RWPE2 (cell line): ENCODE results near the gene MAPRE3.
A peak's percentile ranks its signal among the peaks of the same experiment; 100 is the strongest.

Experiments used
- ATAC-seq: fragments of 200-7000 bp; cut with Tn5 transposase; 3 replicates; pipeline ENCODE4 v1.9.1; 2021; ENCODE audit warnings: low read depth
- DNase-seq: peaks from one replicate; pipeline ENCODE4 v3.0.0-alpha.2; 2020; ENCODE audit warnings: low spot score
- H3K27ac ChIP-seq: fragments of 450-650 bp; 2 replicates; pipeline ENCODE4 v1.5.1; 2017; ENCODE audit warnings: mild to moderate bottlenecking; ENCODE audit not compliant: poor library complexity, severe bottlenecking
- H3K27me3 ChIP-seq: fragments of 250-450 bp; sonication (Bioruptor Pico); 2 replicates; pipeline ENCODE4 v1.5.1; 2021; ENCODE audit warnings: mild to moderate bottlenecking, moderate library complexity; ENCODE audit not compliant: insufficient read depth, poor library complexity, severe bottlenecking
- H3K36me3 ChIP-seq: fragments of 250-450 bp; sonication (Bioruptor Pico); 2 replicates; pipeline ENCODE4 v1.5.1; 2020; ENCODE audit warnings: low read depth, mild to moderate bottlenecking, moderate library complexity
- H3K4me1 ChIP-seq: fragments of 250-450 bp; sonication (Bioruptor Pico); 2 replicates; pipeline ENCODE4 v1.5.1; 2021; ENCODE audit warnings: mild to moderate bottlenecking, moderate library complexity; ENCODE audit not compliant: insufficient read depth, poor library complexity, severe bottlenecking
- H3K4me3 ChIP-seq: fragments of 250-450 bp; sonication (Bioruptor Pico); 2 replicates; pipeline ENCODE4 v1.5.1; 2021; ENCODE audit warnings: mild to moderate bottlenecking, moderate library complexity; ENCODE audit not compliant: severe bottlenecking
- H3K9me3 ChIP-seq: fragments of 250-450 bp; sonication (Bioruptor Pico); 2 replicates; pipeline ENCODE4 v1.5.1; 2021; ENCODE audit warnings: mild to moderate bottlenecking, moderate library complexity; ENCODE audit not compliant: severe bottlenecking
- TF ChIP-seq, protein P1 (sequence below): fragments of 450-650 bp; IDR thresholded peaks from one replicate; pipeline ENCODE4 v1.5.1; 2017; ENCODE audit warnings: mild to moderate bottlenecking, moderate library complexity; ENCODE audit not compliant: poor library complexity, severe bottlenecking

The MAPRE3 gene

DNA sequence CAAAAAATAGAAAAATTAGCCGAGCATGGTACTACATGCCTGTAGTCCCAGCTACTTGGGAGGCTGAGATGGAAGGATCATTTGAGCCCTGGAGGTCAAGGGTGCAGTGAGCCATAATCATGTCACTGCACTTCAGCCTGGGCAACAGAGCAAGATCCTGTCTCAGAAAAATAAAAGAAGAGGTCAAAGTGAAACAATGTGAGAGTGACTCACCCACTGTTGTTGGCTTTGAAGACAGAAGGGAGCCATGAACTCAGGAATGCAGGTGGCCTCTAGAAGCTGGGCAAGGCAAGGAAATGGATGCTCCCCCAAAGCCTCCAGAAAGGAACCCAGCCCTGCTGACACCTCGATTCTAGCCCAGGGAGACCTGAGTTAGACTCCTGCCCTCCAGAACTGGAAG, 58.6 kb downstream of the MAPRE3 start:
- Histone ChIP-seq H3K27ac (no peak overlapping the region), H3K36me3 (peaks cover 24% of the 10 kb centered on the region), H3K4me3 (no peak overlapping the region), H3K9me3 (no peaks in the 10 kb centered on the region), H3K27me3 (no peaks in the 10 kb centered on the region), H3K4me1 (no peaks in the 10 kb centered on the region)
- TF ChIP-seq, protein P1, sequence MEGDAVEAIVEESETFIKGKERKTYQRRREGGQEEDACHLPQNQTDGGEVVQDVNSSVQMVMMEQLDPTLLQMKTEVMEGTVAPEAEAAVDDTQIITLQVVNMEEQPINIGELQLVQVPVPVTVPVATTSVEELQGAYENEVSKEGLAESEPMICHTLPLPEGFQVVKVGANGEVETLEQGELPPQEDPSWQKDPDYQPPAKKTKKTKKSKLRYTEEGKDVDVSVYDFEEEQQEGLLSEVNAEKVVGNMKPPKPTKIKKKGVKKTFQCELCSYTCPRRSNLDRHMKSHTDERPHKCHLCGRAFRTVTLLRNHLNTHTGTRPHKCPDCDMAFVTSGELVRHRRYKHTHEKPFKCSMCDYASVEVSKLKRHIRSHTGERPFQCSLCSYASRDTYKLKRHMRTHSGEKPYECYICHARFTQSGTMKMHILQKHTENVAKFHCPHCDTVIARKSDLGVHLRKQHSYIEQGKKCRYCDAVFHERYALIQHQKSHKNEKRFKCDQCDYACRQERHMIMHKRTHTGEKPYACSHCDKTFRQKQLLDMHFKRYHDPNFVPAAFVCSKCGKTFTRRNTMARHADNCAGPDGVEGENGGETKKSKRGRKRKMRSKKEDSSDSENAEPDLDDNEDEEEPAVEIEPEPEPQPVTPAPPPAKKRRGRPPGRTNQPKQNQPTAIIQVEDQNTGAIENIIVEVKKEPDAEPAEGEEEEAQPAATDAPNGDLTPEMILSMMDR, result no peak
- DNase-seq, result no peak
- no peak for ATAC-seq

DNA sequence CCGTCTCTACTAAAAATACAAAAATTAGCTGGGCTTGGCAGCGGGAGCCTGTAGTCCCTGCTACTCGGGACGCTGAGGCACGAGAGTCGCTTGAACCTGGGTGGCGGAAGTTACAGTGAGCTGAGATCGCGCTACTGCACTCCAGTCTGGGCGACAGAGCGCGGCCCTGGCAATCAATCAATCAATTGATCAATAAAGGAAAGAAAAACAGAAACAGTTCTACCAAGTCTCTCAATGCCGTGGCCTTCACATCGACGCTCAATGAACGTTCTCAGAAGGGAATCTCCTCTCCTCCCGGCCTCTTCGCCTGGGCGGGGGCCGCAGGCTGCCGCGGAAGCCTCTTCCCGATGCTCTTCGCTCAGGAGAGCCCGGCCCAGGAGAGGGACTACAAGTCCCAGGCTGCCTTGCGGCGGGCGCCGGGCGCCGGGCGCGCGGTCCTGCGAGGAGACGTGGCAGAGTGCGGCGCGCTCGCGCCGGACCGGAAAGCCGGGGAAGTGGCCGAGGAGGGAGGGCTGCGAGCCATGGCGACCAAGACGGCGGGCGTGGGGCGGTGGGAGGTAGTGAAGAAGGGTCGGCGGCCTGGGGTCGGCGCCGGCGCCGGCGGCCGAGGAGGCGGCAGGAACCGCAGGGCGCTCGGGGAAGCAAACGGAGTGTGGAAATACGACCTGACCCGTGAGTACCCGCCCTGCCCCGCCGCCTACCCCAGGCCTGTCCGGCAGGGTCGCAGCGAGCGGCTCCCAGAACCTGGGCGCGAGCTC, 62.2 kb downstream of the MAPRE3 start, which contains the start of gene TMEM214:
TSS of gene TMEM214 (plus strand) at position 471 of the 758 bp plus-strand sequence. CDS start at position 522, 51 bp downstream.
- Histone ChIP-seq H3K4me3 (peak within 1 kb of the TSS; percentile 74), H3K27ac (peak within 1 kb of the TSS; percentile 37), H3K27me3 (no peaks in the 10 kb centered on the region), H3K36me3 (peaks cover 57% of the 10 kb centered on the region), H3K4me1 (no peaks in the 10 kb centered on the region), H3K9me3 (no peaks in the 10 kb centered on the region)
- TF ChIP-seq, protein P1, result no peak
- DNase-seq, result peak; percentile 89
- ATAC-seq, result peak; percentile 97

DNA sequence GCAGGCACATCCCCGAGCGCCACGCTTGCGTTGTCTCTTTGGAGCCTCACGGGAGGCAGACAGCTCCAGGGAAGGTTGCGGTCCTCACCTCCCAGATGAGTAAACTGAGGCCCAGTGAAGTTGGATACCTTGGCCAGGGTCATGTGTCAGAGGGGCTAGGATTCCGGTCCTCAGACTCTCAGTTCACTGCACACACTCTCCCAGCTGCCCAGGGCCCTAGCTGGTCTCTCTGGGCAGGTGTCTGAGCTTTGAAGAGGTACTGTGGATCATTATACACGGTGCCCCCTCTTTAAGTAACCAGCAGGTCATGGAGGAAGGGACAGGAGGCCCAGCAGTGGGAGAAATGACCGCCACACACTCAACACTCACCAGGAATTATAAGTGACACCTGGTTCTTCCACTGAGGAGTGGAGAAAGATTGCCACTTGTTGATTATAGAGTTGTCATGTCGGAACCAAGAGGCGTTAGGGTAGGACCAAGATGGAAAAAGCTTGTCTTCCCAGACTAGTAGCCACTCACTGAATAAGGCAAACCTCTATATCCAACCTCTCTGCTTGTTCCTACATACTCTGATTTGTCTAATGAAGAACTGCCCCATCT, 62.9 kb downstream of the MAPRE3 start:
- ATAC-seq, result no peak
- peak overlapping the region; percentile 74 for H3K4me3 ChIP-seq
- H3K36me3 ChIP-seq, result peaks cover 64% of the 10 kb centered on the region
- H3K27ac ChIP-seq, result peak overlapping the region; percentile 37
- TF ChIP-seq, protein P1, result no peak
- no peaks in the 10 kb centered on the region for H3K4me1 ChIP-seq
- no peaks in the 10 kb centered on the region for H3K27me3 ChIP-seq
- no peaks in the 10 kb centered on the region for H3K9me3 ChIP-seq
- DNase-seq, result no peak

GRCh38 chr2:27038012-27038411, 67.6 kb downstream of the MAPRE3 start:
- H3K9me3 ChIP-seq, result no peaks in the 10 kb centered on the region
- ATAC-seq (no peak), DNase-seq (no peak)
- TF ChIP-seq, protein P1, result no peak
- no peak overlapping the region for H3K4me3 ChIP-seq
- H3K36me3 ChIP-seq, result peaks cover 86% of the 10 kb centered on the region
- no peaks in the 10 kb centered on the region for H3K4me1 ChIP-seq
- no peak overlapping the region for H3K27ac ChIP-seq
- no peaks in the 10 kb centered on the region for H3K27me3 ChIP-seq
